ENCODE results near the gene PKN3.

Gene PKN3

DNA sequence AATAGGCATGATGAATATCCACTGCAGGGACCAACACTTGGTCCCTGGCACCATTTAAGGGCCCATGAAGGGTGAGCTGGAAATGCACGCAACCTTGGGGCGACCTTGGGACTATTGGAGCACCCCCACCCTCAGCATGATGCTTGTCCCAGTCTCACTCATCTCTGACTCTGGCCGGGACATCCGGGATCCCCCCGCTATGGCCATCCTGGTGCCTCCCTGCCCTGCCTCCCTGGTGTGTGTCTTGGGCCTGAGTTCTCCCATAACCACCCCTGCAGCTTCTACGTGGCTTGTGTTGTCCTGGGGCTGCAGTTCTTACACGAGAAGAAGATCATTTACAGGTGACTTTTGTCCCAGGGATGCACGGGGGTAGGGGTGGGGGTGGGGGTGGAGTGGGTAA is 15.7 kb downstream of the PKN3 start:
- DNase-seq: no peak

DNA sequence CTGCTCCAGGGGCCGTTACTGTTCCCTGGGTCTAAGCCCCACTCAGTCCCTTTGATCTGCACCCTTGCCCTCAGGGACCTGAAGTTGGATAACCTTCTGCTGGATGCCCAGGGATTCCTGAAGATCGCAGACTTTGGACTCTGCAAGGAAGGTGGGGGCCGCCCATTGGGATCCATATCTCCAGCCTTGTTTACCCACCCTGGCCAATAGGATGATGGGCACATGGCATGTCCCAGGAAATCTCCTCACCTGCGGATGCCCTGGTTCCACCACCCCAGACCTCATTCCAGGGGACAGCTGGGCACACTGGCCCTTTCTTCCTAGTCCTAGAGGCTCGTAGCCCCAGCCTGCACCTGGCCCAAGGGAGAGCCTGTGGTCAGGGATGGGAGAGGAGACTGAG is 16.2 kb downstream of the PKN3 start:
- DNase-seq: no peak

DNA sequence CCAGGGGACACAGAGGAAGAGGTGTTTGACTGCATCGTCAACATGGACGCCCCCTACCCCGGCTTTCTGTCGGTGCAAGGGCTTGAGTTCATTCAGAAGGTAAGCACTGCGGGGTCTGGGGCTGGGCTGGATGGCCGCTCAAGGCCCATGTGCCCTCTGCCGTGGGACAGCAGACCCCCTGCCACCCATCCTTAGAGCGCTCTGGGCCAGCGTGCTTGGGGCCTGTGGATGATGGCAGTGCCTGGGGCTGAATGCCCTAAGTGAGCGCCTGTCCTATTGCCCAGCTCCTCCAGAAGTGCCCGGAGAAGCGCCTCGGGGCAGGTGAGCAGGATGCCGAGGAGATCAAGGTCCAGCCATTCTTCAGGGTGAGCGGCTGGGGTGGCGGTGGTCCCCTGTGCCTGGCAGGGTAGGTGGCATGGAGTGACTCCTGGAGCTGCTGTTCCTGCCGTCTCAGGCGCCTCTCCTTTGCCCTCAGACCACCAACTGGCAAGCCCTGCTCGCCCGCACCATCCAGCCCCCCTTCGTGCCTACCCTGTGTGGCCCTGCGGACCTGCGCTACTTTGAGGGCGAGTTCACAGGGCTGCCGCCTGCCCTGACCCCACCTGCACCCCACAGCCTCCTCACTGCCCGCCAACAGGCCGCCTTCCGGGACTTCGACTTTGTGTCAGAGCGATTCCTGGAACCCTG is 17.8 kb downstream of the PKN3 start:
- no peak for DNase-seq

DNA sequence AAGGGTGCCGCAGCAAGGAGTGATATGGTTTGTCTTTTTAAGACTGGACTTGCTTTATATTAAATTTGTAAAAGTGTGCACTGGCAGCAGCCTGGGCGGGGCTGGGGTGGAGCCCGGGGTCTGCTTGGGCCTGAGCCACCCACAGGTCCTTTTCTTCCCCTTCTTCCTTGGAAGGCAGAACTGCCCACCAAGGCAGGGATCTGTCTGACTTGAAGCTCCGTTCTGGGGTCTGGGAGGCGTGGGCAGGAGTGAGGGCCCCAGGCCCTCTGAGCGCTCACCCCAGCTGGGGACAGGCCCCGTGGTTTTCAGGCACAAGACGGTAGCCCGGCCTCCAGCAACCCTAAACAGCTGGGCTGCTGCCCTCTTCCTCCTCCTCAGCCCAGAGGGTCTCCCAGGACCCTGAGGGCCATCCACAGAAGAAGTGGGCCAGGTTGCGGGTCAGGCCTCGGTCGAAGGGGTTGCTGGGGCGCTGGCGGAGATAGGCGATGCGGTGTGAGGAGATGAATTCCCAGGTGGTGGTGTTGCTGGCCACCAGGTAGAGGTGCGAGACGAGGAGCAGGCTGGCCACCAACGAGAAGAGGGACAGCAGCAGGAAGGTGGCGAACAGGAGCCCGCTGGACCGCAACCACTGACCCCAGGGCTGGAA is 18.7 kb downstream of the PKN3 start:
- DNase-seq: no peak

DNA sequence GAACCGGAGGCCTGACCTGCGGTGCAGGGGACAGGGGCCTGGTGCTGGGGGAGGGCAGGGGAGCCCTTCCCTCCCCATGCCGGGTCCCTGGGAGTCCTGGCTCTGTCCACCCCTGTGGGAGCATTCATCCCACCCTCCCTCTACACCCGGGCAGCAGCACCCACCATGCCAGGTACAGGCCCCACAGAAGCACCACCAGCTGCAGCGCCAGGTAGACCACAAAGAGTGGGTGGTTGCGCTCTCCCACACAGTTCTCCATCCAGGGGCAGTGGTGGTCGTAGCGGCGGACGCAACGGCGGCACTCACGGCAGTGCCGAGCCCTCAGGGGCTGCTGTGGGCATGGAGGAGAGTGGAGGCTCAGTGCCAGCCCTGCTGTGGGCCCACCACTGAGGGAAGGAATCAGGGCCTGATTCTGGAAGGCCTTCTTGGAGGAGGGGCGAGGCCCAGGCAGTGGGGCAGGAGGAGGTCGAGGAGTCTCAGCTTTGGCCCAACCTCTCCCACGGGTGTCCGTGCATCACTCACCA is 19.2 kb downstream of the PKN3 start:
- no peak for DNase-seq

DNA sequence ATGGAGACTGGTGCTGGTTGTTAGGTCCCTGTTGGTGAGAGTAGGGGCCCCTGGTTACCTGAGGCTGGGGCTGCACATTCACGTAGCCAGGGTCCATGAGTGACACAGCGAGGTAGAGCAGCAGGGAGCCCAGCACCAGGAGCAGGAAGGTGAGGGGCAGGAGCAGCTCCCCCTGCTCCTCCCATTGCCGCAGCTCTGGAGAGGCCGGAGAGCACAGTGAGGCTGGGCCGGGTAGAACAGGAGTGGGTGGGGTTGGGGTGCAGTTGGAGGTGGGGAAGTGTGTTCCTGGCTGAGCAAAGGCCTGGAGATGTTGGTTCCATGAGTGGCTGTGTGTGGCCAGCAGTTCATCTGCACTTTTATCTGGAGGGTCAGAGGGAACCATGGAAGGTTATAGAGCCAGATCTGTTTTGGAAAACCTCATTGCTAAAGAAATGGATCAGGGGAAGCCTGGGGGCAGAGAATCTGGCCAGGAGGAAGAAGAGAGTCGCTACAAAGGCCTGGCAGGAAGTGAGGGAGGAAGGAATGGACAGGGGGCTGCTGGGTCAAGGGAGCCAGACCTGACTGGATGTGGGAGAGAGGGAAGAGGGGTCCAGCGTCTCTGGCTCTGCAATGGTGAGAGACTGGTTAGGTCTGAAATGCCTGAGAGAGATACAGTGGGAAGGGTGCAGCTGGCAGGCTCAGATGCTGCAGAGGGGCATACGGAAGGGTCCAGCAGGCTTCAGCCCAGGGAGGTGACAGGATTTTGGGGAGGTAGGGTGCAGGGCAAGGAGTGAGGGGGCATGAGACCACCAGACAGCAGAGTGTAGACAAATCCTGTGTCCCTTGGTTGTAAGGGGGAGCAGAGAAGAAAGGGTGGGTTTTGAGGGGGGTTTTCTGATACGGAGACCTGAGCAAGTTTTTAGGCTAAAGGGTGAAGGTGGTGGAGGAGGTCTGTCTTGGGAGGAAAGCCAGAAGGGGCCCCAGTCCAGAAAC is 20.4 kb downstream of the PKN3 start:
- no peak for DNase-seq

DNA sequence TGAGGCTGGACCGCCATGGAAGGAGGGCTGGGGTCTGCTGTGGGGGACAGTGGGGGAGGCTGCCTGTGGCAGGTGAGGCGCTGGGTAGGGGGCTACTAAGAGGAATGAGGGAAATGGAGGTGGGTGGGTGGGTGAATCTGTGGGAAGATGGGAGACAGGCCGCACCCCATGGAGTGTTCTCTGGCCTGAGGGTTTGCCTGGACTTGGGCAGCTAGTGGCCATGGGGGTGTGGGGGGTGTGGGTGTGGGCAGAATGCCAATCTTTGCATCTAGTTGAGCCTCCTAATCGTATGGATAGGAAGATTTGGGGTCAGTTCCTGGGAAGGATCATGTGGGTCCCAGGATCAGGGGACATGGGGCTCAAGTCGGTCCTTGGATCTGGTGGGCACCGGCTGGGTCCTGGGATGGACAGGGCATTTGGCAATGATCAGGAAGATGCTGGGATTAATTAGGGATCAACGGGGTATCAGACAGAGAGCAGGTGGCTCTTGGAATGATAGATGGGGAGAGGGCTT is 21.1 kb downstream of the PKN3 start:
- DNase-seq: no peak

DNA sequence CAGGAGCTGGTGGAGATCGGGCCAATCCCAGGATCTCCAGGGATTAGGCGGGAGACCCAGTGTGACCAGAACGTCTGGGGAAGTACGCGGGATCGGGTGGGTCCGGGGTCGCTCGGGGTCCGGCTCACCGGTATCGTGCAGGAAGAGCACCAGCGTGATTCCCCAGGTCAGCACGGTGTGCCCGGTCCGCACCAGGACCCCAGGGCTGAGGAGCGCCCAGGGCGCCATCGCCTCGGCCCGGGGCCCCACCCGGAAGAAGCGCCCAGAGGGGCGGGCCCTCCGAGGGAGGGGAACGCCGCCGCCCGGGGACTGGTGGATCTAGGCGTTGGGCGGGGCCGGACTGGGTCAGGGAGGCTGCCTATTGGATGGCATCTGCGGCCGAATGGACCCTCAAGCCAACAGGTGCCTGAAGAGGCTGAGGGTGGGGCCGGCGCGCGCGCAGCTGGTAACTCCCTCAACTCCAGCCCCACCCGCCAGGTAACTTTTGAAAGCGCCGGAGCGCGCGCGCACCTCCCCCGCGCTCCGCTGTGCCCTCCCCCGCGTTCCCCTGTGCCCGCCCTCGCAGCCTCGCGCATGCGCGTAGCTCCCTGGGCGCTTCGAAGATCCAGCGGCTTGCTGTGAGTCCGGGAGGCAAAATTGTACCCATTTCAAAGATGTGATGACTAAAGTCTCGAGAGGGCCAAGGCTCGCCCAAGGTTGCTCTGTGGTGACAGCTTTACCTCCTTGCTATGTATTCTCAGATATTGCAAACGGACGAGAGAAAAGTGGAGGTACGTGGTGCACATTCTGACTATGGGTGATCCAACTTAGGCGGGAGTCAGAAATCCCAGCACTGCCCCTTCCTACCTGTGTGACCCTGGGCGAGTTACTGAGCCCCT is 21.8 kb downstream of the PKN3 start, which contains the start of gene ZDHHC12:
Gene ZDHHC12 (minus strand): TSS at position 262 of the 878 bp plus-strand sequence. CDS start 34 bp downstream, at position 228.
- peak; percentile 91 for DNase-seq

DNA sequence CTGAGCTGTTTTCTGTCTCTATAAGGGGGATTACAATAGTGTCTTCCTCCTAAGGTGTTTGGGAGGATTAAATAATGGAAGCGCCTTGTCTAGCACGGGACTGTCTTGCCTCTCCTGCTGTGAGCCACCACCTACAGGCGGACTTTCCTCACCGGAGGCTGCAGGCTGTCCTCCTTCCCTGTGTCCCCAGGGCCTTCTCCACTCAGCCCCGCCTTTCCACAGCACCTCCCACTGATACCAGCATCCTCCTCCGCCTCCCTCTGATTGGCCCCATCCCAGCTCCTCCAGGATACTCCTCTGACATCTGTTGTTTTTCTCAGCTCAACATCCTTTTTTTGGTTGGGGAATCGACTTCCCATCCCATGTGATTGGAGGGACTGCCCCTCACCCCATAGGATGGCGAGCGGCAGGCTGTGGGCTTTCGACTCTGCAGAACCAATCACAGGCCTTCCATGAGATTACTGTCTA is 22.5 kb downstream of the PKN3 start:
- peak; percentile 74 for DNase-seq

DNA sequence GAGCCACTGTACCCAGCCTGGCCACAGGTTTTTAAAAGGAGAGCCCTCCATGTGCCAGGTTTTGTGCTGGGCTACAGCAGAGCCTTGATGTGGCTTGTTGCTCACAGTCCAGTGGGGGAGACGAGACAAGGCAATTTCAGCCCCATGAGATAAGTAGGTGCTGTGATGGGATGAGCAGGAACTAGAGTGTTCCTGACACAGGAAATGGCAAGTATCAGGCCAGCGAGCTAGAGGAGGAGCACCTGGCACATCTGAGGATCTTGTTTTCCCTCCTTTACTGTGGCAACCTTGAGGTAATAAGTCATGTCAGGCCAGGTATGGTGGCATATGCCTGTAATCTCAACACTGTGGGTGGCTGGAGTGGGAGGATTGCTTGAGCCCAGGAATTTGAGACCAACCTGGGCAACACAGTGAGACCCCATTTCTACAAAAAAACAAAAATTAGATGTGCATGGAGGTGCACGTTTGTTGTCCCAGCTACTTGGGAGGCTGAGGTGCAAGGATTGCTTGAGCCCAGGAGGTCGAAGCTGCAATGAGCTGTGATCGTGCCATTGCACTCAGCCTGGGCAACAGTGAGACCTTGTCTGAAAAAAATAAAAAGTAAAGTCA is 25.4 kb downstream of the PKN3 start:
- no peak for DNase-seq

DNA sequence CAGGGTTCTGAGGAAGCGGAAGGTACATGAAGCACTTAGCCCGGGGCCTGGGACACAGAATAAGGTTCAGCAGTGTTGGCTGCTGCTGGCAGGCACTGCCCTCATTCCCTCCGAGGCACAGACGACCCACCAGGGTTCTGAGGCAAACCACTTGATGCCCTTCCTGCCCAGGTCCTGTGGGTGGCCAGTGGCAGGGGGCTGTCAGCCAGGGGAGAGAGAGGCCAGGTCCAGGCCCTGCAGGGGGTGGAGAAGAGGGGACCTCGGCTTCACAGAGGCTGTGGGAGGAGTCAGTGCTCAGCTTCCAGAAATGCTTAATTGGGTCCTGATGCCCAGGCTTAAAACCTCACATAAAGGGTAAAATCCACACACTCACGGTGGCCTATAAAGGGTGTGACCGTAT is 26.0 kb downstream of the PKN3 start:
- peak; percentile 11 for DNase-seq

DNA sequence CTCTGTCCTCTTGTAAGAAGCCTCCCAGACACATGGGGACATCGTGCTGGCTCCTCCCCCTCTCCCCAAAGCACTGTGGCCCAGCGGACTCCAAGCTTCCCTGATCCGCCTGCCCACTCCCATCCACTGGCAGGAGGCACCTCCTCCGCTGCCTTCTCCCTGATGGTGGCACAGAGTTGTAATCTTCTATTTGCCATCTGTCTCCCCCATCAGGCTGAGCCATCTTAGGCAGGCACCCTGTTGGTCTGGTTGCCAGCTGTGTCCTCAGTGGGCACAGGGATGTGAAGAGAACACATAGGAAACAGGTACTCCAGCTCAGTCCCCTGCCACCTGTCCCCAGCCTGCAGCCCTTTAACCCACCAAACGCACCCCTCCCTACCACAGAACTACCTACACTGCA is 27.0 kb downstream of the PKN3 start:
- no peak for DNase-seq

DNA sequence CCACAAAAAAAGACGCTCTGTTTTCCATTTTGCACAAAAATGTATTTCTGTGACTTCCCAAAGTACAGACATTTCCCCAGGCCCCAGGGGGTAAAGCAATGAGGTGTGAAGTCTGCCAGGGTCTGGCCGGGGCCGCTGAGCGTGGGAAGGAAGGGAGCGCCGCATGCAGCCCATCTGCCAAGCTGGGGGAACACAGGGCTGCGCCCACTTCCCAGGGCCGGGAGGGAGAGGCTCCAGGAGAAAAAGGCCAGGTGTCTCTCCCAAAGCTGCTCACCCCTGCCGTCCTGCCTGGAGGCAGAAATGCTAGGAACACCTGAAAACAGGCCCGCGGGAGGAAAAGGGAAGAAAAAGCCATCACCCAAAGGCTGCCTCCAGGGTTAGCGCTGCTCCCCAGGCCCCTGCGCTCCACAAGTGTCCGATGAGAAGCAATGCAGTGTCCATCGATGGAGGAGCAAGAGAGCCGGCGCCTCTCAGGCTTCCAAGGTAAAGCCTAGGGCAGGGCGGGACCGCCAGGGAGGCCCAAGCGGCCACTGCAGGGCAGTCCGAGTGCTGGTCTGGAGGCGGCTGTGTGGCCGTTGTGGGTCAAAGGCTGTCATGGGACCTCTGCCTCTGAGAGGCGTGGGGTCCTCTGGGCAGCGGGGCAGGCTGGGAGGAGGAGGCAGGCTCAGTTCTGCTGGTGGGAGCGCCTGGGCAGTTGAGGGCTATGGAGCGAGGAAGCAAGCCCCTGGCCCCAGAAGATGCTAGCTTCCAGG is 27.6 kb downstream of the PKN3 start:
- DNase-seq: peak; percentile 6

DNA sequence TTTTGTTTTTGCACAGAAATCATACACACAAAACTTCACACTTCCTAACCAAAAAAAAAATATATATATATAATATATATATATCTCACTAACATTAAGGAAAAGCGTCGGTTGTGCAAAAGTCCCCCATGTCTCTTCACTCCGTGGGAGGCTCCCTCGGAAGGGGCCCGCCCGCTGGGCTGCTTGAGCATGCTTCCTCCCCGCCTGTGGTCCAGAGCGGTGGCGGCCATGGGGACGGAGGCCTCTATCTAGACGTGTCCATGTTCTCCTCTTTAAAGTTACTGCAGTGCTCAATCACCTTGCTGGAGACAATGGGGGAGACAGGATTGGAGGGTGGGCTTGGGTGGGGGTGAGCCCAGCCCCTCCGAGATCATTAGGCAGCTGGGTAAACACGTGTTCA is 28.8 kb downstream of the PKN3 start:
- no peak for DNase-seq

DNA sequence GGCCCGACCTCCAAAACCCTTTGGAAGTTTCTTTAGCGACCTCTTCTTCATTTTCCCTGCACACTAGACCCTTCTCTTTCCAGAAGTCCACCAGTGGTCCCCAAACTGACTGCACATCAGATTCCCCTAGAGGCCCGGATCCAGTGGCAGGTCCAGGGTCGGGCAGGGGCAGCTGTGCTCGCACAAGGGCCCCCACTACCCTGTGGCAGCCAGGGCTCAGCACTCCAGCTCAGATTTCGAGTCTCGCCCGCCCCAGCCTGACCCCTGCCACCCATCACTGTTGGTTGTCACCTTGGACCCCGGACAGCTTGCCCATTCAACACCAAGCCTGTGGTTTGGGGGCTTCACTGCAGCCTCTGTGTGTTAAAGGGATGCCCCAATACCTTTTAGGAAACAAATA is 29.4 kb downstream of the PKN3 start:
- no peak for DNase-seq

DNA sequence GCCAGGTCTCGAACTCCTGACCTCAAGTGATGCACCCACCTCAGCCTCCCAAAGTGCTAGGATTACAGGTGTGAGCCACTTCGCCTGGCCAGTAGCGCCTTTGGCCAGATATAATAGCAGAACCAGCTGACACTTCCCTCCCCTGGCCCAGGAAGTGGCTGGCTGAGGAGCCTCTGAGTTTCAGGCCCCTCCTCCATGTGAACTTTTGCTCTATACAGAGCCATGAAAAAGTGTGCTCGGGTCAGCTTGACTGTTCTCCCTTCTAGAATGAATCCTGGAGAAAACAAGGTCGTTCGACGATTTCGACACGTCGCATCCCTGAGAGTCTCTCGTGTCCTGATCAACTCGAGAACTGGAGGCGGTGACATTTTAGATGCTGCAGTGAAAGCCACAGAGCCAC is 30.3 kb downstream of the PKN3 start:
- DNase-seq: no peak

DNA sequence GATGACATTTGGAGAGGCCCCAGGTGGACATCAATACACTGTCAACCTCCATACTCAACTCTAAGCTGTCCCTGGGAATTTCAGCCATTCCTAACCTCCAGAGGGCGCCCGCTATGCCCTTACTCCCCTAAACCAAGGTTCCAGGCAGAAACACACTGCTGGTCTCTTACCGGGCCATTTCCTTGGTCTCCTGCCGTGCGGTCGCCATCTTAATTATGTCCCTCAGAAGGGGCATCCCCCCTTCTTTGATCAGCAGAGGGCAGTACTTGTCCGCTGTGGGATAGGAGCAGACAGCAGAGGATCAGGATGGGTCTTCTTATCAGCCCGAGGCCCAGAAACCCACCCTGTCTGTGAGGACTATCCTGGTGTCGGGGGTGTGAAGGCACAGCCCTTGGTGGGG is 31.0 kb downstream of the PKN3 start:
- DNase-seq: peak; percentile 87

DNA sequence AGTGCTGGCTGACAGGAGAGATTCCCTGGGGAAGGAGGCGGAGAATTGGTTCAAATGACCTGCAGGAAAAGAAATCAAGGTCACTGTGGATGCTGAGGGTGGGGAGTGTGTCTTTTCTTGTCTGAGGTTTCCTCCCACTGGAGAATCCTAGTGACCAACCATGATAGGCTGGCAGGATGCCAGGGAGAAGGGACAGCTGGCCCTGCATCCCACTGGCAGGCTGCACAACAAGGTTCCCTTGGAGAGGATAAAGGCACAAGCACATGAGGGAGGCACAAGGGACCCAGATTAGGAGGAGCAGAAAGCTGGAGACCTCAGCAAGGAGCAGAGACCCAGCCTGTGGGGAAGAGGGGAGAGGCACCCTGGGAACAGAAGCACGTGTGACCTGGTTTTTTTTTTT is 33.1 kb downstream of the PKN3 start:
- DNase-seq: no peak

DNA sequence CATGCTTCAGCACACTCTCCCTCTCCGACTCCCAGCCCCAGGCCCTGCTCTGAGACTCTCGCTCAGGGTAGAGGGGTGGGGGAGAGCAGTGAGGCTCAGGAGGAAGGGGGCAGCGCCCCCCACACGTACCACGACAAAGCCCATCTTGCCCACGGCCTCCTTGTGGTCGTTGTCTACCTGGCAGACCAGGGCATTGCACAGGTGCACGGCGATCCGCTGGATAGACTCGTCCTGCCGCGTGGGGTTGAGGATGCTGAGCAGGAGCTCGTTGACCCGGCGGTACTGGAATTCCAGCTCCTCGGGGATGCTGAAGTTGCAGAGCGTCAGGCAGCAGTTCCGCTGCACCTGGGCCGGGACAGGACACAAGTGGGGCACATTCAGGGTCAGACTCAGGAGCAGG is 40.1 kb downstream of the PKN3 start:
- no peak for DNase-seq

DNA sequence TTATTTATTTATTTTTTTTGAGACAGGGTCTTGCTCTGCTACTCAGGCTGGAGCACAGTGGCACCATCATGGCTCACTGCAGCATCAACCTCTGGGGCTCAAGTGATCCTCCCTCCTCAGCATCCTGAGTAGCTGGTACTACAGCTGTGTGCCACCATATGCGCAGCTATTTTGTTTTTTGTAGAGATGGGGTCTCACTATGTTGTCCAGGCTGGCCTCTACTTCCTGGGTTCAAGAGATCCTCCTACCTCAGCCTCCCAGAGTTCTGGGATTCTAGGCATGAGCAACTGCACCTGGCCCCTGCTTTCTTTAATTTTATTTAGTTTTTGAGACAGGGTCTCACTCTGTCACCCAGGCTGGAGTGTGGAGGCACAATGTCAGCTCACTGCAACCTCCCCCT is 41.1 kb downstream of the PKN3 start:
- DNase-seq: no peak

Measured in fibroblast of skin of scalp (primary cell).